GM21360 (cell line): ENCODE data around the gene CYLD.

Source experiments
- ATAC-seq: cut with Tn5 transposase; IDR thresholded peaks from one replicate; pipeline ENCODE4 v1.9.1; 2021; ENCODE audit warnings: mild to moderate bottlenecking, moderate library complexity; ENCODE audit not compliant: unreplicated experiment

Gene CYLD

DNA sequence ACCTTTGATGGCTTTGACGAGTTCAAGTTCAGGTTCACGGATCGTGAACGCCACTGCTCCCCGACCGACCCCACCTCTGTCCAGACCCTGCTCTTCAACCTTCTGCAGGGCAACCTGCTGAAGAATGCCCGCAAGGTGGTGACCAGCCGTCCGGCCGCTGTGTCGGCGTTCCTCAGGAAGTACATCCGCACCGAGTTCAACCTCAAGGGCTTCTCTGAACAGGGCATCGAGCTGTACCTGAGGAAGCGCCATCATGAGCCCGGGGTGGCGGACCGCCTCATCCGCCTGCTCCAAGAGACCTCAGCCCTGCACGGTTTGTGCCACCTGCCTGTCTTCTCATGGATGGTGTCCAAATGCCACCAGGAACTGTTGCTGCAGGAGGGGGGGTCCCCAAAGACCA lies 30.8 kb upstream of the CYLD start:
- ATAC-seq: no peak

DNA sequence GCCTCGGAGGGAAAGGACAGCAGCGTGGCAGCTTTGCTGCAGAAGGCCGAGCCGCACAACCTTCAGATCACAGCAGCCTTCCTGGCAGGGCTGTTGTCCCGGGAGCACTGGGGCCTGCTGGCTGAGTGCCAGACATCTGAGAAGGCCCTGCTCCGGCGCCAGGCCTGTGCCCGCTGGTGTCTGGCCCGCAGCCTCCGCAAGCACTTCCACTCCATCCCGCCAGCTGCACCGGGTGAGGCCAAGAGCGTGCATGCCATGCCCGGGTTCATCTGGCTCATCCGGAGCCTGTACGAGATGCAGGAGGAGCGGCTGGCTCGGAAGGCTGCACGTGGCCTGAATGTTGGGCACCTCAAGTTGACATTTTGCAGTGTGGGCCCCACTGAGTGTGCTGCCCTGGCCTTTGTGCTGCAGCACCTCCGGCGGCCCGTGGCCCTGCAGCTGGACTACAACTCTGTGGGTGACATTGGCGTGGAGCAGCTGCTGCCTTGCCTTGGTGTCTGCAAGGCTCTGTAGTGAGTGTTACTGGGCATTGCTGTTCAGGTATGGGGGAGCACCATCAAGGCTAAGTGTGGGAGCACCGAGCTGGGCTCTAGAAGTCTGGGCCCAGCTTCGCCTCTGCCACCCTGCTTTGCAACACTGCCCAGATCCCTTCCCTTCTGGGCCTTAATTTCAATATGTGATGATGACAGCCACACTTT lies 29.9 kb upstream of the CYLD start:
- ATAC-seq: no peak

- ATAC-seq: no peak
Observed at GRCh38 chr16:50712560-50712898, 29.4 kb upstream of the CYLD start.

DNA sequence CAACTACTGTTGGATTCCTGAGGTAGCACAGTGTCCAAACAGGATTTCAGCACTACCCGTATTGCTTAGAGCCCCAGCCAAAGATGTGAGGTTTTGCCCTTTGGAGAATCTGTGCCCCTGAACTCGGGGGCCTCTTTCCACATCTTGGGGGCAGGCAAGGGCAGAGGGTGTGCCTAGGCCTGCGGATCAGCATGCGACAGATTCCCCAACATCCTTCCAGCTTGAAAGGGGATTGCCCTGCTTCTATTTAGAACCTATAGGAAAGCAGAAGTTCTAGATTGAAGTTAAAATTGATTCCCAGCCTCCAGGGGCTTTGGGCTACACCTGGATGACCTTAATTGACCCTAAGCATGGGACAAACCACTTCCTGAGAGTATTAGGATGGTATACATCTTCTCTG lies 28.9 kb upstream of the CYLD start:
- ATAC-seq: no peak

GRCh38 chr16:50717091-50717490 lies 24.8 kb upstream of the CYLD start:
- ATAC-seq: no peak

GRCh38 chr16:50717494-50717893 lies 24.4 kb upstream of the CYLD start:
- no peak for ATAC-seq

DNA sequence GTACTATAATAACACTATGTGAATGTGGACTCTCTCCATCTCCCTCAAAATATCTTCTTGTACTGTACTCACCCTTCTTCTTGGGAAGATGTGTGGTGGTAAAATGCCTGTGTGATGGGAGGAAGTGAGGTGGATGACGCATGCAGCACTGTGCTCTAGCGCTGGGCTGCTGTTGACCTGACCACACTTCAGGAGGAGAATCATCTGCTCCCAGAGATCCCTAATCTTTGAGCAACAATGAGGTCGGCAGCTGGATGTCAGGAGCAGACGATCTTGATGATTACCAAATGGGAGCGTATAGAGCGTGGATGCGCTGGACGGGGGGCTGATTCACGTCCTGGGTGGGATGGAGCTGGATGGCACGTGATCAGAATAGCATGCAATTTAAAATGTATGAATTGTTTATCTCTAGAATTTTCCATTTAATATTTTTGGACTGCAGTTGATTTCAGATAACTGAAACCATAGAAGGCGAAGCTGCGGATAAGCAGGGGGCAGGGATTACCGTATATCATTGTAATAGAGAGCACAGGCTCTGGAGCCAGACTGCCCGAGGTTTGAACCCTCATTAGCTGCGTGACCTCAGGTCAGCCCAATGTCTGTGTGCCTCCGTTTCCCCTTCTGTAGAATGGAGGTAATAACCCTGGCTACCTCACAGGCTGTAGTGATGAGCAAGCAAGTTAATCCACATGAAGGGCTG lies 23.7 kb upstream of the CYLD start:
- ATAC-seq: no peak

GRCh38 chr16:50718761-50719400 lies 23.0 kb upstream of the CYLD start:
- ATAC-seq: no peak

DNA sequence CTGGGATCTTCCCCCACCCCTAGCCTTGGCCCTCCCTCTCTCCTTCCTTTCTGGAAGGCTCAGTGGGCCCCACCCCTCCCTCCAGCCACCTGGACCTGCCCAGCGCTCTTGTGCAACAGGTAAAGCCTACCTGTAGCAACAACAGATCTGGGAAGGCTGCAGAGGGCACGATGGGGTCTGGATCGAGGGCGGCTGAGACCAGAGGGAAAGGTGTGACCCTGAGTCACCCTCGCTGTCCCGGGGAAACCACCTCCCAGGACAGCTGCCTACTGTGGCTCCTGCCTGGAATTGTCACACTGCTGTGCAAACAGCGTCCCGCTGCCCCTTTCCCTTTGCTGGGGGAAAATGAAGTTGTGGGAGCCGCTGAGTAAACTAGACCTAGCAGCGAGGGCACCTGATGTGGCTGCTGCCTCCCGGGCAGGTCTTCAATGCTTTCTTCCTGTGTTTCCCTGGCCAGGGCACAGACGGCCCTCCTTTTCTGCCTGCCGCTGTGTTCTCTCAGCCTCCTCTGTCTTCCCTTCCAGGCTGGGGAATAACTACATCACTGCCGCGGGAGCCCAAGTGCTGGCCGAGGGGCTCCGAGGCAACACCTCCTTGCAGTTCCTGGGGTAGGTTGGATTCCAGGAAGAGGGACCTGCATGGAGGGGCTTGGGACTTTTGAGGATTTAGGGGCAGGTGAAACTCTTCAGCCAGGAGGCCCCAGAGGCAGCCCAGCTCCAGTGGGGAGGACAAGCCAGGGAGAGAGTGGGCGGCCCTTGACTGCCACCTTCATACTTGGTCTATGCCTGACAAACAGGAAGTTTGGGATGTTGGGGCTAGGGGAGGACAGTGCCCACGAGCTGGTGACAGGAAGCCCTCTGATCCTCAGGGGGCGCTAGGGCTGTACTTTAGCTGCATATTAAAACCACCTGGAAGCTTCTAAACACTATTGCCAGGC lies 22.2 kb upstream of the CYLD start:
- no peak for ATAC-seq

GRCh38 chr16:50721549-50722404 lies 20.1 kb upstream of the CYLD start:
- no peak for ATAC-seq

GRCh38 chr16:50722405-50722737 lies 19.5 kb upstream of the CYLD start:
- ATAC-seq: no peak

GRCh38 chr16:50722960-50723359 lies 18.9 kb upstream of the CYLD start:
- no peak for ATAC-seq

DNA sequence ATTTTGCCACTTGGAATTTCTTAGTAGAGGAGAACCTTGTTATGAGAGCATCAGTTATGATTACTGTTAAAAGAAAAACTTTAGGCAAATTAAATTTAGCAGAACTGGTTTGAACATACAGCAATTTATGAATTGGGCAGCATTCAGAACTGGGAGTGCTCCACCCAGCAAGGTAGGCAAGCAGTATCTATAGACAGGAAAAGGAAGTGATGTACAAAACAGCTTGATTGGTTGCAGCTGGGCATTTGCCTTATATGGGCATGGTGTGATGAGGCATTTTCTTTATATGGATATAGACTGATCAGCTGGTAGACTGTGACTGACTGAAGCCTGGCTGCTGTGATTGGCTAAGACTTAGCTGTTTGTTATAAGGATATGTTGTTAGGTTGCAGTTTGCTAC lies 17.6 kb upstream of the CYLD start:
- no peak for ATAC-seq

- no peak for ATAC-seq
Observed at GRCh38 chr16:50731130-50731988, 10.5 kb upstream of the CYLD start.

- ATAC-seq: no peak
Observed at GRCh38 chr16:50731989-50732832, 9.7 kb upstream of the CYLD start.

GRCh38 chr16:50733468-50733867 lies 8.4 kb upstream of the CYLD start:
- no peak for ATAC-seq

DNA sequence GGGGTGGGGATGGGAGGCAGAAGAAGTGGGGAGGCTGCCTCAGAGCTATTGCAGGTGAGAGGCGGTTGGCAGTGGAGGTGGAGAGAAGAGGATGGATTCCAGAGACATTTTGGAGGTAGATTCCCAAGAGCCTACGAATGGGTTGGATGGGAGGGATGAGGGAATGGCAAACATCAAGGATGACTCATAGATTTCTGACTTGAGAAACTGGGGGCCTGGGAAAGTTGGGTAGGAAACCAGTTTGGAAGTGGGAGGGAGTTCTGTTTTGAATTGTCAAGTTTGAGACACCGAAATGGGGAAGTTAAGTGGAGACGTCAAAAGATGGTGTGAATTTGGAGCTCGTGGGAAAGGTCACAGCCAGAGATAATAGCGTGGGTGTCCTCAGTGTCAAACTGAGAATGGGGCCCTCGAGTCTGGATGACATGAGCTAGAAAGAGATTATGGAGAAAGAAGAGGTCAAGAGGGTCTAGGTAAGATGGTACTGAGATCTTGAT lies 6.2 kb upstream of the CYLD start:
- ATAC-seq: peak; percentile 46

DNA sequence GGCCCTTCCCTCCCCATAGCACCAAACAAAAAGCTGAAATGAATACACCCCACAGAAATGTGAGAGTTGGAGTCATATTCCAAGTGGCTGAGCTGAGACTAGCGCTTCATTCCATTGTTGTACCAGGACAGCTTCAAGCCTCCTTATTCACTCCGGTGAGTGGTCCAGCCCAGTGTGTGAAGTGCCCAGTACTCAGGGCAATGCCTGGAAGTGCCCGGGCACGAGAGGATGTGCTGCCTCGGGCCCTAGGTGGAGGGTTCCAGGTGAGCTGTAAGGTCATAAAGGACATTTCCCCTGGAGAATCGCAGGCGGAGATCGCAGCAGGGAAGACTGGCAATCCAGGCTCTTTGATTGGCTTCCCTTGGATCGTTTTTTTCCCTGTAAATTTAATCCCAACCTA lies 5.4 kb upstream of the CYLD start:
- no peak for ATAC-seq
